ENCODE measurements around the gene AFMID.

Gene AFMID

DNA sequence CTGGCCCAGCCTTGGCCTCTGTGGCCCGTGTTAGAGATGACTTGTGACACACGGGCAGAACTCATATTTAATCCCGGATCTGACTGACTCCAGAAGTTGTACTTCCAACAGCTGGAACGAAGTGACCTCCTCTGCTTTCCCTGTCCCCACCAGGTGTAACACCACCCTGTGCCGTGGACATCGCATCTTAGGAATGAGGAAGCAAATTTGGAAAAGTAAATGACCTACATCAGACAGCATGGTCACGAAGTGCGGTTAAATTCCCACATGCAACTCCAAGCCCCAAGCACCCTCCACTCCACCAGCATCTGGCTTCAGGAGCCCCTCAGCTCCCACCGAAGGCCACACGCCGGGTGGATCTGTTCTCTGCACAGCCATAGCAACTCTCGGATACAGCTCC, 3.2 kb upstream of the AFMID start:
- TF ChIP-seq, protein P1, sequence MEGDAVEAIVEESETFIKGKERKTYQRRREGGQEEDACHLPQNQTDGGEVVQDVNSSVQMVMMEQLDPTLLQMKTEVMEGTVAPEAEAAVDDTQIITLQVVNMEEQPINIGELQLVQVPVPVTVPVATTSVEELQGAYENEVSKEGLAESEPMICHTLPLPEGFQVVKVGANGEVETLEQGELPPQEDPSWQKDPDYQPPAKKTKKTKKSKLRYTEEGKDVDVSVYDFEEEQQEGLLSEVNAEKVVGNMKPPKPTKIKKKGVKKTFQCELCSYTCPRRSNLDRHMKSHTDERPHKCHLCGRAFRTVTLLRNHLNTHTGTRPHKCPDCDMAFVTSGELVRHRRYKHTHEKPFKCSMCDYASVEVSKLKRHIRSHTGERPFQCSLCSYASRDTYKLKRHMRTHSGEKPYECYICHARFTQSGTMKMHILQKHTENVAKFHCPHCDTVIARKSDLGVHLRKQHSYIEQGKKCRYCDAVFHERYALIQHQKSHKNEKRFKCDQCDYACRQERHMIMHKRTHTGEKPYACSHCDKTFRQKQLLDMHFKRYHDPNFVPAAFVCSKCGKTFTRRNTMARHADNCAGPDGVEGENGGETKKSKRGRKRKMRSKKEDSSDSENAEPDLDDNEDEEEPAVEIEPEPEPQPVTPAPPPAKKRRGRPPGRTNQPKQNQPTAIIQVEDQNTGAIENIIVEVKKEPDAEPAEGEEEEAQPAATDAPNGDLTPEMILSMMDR (IDR thresholded peaks at IDR 0.05; ENCODE audit: low read depth, low read length), result no peak
- H3K4me3 ChIP-seq (replicated peaks in 1 of 2; ENCODE audit: low read depth in 2 of 2, low read length in 2 of 2), result no peak overlapping the region
- DNase-seq (ENCODE audit: low read depth in 2 of 2), result no peak

DNA sequence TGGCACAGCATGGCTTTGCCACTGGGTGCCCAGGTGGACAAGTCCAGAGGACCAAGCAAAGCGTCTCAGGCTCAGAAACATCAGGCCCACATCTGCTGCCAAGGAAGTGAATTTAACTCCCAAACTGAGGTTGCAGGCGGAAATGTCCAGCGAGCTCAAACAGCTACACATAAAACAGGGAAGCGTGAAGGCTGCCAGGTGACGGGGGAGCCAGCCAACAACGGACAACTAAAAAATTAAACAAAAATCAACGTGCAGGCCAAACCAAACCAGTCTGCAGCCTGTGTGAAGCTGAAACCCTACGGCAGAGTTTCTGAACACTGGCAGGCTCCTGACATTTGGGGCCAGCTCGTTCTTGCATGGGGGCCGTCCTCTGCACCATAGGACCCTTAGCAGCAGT, 2.8 kb upstream of the AFMID start:
- TF ChIP-seq, protein P1 (IDR thresholded peaks at IDR 0.05; ENCODE audit: low read depth, low read length), result no peak
- DNase-seq (ENCODE audit: low read depth in 2 of 2), result no peak
- H3K4me3 ChIP-seq (replicated peaks in 1 of 2; ENCODE audit: low read depth in 2 of 2, low read length in 2 of 2), result no peak overlapping the region

DNA sequence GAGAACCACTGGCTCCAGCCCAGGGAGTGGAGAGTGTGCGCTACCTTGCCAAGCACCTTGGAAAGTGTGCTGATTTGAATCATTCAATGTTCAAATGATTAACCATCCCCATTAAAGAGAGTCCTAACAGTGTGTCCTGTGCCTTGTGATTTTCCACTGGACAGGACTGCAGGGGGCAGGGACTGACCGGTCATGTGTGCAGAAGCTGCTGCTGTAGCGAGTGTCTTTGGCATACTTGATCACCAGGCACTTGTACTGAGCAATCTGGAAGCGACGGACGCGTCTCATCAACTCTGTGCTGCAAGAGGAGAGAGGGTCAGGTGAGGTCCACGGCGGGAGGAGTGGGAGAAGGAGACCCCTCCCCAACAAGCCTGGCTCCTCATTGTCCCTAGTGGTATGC, 2.3 kb upstream of the AFMID start:
- H3K4me3 ChIP-seq (replicated peaks in 1 of 2; ENCODE audit: low read depth in 2 of 2, low read length in 2 of 2), result no peak overlapping the region
- TF ChIP-seq, protein P1 (IDR thresholded peaks at IDR 0.05; ENCODE audit: low read depth, low read length), result no peak

DNA sequence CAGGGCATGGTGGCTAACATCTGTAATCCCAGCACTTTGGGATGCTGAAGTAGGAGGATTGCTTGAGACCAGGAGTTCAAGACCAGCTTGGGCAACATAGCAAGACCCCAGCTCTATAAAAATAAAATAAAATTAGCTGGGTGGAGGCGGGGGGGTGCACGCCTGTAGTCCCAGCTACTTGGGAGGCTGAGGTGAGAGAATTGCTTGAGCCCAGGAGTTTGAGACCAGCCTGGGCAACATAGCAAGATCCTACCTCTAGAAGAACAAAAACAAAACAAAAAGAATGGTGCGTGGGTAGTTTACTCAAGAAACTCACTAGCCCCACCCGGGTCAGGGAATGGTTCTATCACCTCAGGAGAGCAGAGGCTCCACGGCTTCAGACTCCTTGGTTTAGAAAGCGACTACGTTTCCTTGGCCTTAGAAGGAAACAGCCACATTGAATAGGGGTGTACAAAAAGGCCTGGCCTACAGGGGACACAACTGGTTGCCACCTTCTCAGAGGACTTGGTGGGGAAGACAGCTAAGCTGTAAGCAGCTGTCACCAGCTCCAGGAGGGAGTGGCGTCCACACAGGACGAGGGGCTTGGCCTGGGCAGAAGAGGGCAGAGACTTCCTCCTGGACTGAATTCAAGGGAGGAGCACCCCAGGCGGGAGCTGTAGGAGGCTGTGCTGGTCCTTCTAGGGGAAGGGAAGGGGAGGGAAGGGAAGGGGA, 1.0 kb upstream of the AFMID start:
- DNase-seq (ENCODE audit: low read depth in 2 of 2), result peak; percentile 30 to 37
- TF ChIP-seq, protein P1 (IDR thresholded peaks at IDR 0.05; ENCODE audit: low read depth, low read length), result no peak
- H3K4me3 ChIP-seq (replicated peaks in 1 of 2; ENCODE audit: low read depth in 2 of 2, low read length in 2 of 2), result peak overlapping the region; percentile 70 to 73

More for the DNA sequence above, 2.3 kb upstream of the AFMID start:
- no peak for DNase-seq (ENCODE audit: low read depth in 2 of 2)

DNA sequence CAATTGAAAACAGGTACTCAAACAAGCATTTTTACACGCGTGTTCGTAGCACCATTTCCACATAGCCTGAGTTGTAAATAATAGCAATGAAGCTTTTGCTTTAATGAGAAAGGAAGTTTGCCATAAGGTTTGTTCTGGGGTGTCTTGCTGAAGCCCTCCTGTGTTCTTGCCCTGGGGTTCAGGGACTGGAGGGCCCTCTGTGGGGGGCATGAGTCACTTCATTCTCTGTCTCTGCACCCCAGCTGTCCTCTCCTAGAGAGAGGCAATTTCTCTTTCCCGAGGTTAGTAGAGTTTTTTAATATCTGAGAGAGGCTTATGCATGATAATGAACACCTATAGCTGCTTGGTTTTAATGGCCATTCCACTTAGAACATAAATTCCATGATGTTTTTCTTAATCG, 9.6 kb downstream of the AFMID start:
- no peak for DNase-seq (ENCODE audit: low read depth in 2 of 2)
- TF ChIP-seq, protein P1 (IDR thresholded peaks at IDR 0.05; ENCODE audit: low read depth, low read length), result no peak
- no peak overlapping the region for H3K4me3 ChIP-seq (replicated peaks in 1 of 2; ENCODE audit: low read depth in 2 of 2, low read length in 2 of 2)

DNA sequence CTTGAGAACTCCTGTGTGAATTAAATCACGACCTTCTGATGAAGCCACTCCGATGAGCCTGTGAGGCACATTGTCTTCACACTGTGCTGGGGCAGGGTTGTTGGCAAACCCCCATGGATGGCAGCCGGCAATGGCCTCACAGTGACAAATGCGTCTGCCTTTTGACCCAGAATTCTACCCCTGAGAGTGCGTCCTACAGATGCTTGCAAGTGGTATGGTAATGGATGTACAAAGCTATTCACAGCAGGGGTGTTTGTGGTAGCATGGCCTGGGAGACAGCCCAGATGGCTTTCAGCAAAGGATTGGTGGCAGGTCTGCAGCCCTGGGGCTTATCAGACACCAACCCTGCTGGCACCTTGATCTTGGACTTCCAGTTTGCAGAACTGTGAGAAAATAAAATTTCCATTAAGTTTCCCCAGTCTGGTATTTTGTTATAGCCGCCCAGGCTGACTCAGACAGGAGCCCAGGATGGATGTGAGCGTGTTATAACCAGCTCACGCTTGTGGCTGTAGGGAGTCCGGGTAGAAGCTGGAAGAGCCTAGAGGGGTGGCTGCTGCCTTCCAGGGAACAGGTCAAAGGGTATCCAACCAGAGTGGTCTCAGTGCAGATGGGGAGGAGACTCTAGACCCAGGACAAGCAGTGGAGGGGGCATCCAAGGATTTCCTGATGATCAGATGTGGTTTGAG, 10.1 kb downstream of the AFMID start:
- TF ChIP-seq, protein P1 (IDR thresholded peaks at IDR 0.05; ENCODE audit: low read depth, low read length), result no peak
- no peak for DNase-seq (ENCODE audit: low read depth in 2 of 2)
- H3K4me3 ChIP-seq (replicated peaks in 1 of 2; ENCODE audit: low read depth in 2 of 2, low read length in 2 of 2), result no peak overlapping the region
